Measurements from ENCODE around the gene ETV3. TPM values are rescaled to one million over a fixed set of nuclear protein-coding genes. Genes with fewer than 3 reads are reported as not detected.

Gene ETV3
- total RNA-seq, 4 donors from 2014 or later: 88.9 to 93.6 (median 90.9) TPM

GRCh38 chr1:157091668-157092273 is 46.4 kb downstream of the ETV3 start:
- H3K9me3 ChIP-seq: no peaks in the 10 kb centered on the region
- DNase-seq (ENCODE audit: low spot score in 2 of 2): peak in 1 of 2 donors; percentile 32
- H3K27ac ChIP-seq: no peak overlapping the region
- no peak overlapping the region for H3K4me3 ChIP-seq
- peaks cover 19% of the 10 kb centered on the region for H3K4me1 ChIP-seq
- H3K36me3 ChIP-seq: no peaks in the 10 kb centered on the region
- TF ChIP-seq POLR2AphosphoS5 (IDR thresholded peaks at IDR 0.05): no peak
- TF ChIP-seq, protein P1, sequence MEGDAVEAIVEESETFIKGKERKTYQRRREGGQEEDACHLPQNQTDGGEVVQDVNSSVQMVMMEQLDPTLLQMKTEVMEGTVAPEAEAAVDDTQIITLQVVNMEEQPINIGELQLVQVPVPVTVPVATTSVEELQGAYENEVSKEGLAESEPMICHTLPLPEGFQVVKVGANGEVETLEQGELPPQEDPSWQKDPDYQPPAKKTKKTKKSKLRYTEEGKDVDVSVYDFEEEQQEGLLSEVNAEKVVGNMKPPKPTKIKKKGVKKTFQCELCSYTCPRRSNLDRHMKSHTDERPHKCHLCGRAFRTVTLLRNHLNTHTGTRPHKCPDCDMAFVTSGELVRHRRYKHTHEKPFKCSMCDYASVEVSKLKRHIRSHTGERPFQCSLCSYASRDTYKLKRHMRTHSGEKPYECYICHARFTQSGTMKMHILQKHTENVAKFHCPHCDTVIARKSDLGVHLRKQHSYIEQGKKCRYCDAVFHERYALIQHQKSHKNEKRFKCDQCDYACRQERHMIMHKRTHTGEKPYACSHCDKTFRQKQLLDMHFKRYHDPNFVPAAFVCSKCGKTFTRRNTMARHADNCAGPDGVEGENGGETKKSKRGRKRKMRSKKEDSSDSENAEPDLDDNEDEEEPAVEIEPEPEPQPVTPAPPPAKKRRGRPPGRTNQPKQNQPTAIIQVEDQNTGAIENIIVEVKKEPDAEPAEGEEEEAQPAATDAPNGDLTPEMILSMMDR (IDR thresholded peaks at IDR 0.05): no peak
- no peaks in the 10 kb centered on the region for H3K27me3 ChIP-seq
- WGBS: 93% methylated on average over 4 of the region's 4 CpGs

DNA sequence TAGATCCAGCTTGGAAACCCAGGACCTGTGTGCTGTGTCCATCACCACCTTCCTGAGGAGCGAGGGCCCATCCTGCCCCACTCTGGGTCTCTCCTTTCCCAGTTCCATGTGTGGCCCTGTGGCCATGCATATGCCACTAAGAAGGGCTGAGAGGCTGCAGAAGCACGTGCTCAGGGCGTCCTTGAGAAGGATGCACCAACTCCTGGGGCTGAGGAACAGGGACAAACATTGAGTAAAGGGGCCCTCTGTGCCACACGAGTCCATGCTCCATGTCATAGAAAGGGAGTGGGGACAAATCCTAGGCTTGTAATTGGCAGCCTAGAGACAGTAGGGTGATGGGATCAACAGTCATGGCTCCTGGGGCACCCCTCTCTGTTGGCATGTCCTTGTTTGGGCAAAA is 47.0 kb downstream of the ETV3 start:
- no peak for TF ChIP-seq POLR2AphosphoS5 (IDR thresholded peaks at IDR 0.05)
- no peak for TF ChIP-seq POLR2A (IDR thresholded peaks at IDR 0.05)
- no peak for TF ChIP-seq EP300 (IDR thresholded peaks at IDR 0.05)
- TF ChIP-seq, protein P1 (IDR thresholded peaks at IDR 0.05): no peak
- no peak for DNase-seq (ENCODE audit: low spot score in 2 of 2)
- 86% methylated on average over 1 of the region's 4 CpGs for WGBS
- Histone ChIP-seq H3K27ac (no peak overlapping the region), H3K9me3 (no peaks in the 10 kb centered on the region), H3K4me3 (no peak overlapping the region), H3K27me3 (no peaks in the 10 kb centered on the region), H3K4me1 (peaks cover 19% of the 10 kb centered on the region), H3K36me3 (no peaks in the 10 kb centered on the region)

DNA sequence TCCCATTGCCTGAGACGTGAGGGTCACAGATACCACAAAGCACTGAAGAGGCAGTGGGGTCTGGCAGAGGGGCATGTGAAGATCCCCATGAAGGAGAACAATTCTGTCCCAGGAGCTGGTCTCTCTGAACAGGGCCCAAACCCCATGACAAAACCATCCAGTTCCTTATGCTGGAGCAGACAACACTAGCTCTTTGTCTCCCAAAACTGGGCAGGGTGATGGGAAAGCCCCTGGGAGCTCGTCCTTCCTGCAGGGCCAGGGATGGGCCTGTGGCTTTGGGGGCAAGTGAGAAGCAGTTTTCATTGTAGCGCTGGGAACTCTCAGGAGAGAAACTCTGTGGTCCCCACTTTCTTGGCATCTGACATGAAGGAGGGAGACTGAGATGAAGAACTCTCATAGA is 47.4 kb downstream of the ETV3 start:
- no peak overlapping the region for H3K27ac ChIP-seq
- peaks cover 19% of the 10 kb centered on the region for H3K4me1 ChIP-seq
- no peaks in the 10 kb centered on the region for H3K27me3 ChIP-seq
- DNase-seq (ENCODE audit: low spot score in 2 of 2): no peak
- WGBS: 63% methylated on average over 3 of the region's 3 CpGs
- H3K4me3 ChIP-seq: no peak overlapping the region
- no peaks in the 10 kb centered on the region for H3K9me3 ChIP-seq
- no peaks in the 10 kb centered on the region for H3K36me3 ChIP-seq
- TF ChIP-seq, protein P1 (IDR thresholded peaks at IDR 0.05): no peak
- TF ChIP-seq POLR2AphosphoS5 (IDR thresholded peaks at IDR 0.05) (no peak), EP300 (IDR thresholded peaks at IDR 0.05) (no peak), POLR2A (IDR thresholded peaks at IDR 0.05) (no peak)

DNA sequence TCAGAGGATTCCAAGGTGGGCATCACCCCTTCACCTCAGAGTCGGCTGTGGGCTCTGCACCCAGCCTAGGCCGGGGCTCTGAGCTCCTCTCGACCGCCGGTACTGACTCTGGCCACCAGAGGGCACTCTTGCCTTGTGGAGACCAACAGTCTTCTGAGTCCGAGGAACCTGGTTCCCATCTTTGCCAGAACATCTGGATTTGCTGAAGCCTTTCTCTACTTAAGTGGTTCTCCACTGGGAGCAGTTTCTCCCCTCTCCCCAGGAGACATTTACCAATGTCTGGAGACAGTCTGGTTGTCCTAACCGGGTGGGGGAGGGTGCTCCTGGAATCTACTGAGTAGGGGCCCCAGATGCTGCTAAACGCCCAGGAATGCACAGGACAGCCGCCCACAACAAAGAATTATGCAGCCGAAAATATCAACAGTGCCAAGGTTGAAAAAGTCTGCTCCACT is 48.0 kb downstream of the ETV3 start:
- peak; percentile 92 to 93 for DNase-seq (ENCODE audit: low spot score in 2 of 2)
- Histone ChIP-seq H3K27me3 (no peaks in the 10 kb centered on the region), H3K27ac (no peak overlapping the region), H3K4me1 (peaks cover 14% of the 10 kb centered on the region), H3K4me3 (no peak overlapping the region), H3K9me3 (no peaks in the 10 kb centered on the region), H3K36me3 (no peaks in the 10 kb centered on the region)
- no peak for TF ChIP-seq EP300 (IDR thresholded peaks at IDR 0.05)
- TF ChIP-seq, protein P1 (IDR thresholded peaks at IDR 0.05): peak; percentile 90 to 91
- WGBS: no CpG with 5 or more reads among the region's 10 CpGs

- TF ChIP-seq, protein P1 (IDR thresholded peaks at IDR 0.05): no peak
- TF ChIP-seq POLR2A (IDR thresholded peaks at IDR 0.05) (no peak), EP300 (IDR thresholded peaks at IDR 0.05) (no peak), POLR2AphosphoS5 (IDR thresholded peaks at IDR 0.05) (no peak)
- Histone ChIP-seq H3K4me3 (no peak overlapping the region), H3K36me3 (no peaks in the 10 kb centered on the region), H3K27ac (no peak overlapping the region), H3K27me3 (no peaks in the 10 kb centered on the region), H3K9me3 (no peaks in the 10 kb centered on the region), H3K4me1 (peaks cover 10% of the 10 kb centered on the region)
- 87% methylated on average over 9 of the region's 9 CpGs for WGBS
- DNase-seq (ENCODE audit: low spot score in 2 of 2): peak in 1 of 2 donors; percentile 69
Observed at GRCh38 chr1:157089789-157090188, 48.4 kb downstream of the ETV3 start.

All from suprapubic skin (tissue), 4 donors.